ENCODE measurements around the gene AMDHD1. TPM values are rescaled to one million over a fixed set of nuclear protein-coding genes. Genes with fewer than 3 reads are reported as not detected.

AMDHD1 gene
- total and polyA plus RNA-seq, 2 of the 8 experiments (the other 6 are each of a cell fraction or from before 2014, with no cell fraction given), result 0.14 TPM; not detected in 1

DNA sequence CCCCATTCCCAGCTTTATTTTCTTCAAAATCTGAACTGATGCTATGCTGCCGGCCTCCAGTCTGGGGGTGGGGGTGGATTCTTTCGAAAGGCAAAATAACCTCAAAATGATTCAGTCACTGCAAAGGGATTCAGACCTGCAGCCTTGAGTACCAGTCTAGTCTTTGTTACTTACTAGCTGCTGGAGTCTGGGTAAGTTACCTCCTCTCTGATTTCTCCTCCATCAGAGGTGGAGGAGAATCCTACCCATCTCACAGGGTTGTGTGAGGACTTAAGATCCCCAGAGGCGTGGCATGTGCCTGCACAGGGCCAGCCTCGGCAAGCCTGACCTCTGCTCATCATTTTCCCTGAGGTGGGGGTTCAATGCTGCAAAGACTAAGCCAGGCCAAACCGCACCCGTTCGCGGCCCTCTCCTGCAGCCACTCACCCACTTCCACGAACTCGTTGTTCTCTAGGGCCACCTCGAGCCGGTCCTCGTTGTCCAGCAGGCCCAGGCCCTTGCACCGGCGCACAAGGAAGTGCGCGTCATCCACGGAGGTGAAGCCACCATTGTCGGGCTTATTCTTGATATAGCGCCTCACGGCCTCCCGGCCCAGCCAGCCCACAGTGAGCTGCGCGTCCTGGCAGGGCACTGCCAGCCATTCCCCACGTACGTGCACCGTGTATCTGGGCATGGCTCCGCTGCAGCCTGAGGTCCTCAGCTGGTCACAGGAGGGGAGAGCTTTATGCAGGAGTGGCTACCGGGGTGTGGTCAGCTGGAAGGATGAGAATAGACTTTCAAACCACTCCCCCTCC is 52.3 kb downstream of the AMDHD1 start:
- H3K9ac ChIP-seq (replicated peaks in 1 of 4; ENCODE audit: extremely low read depth in 1 of 4, low read depth in 3 of 4, low read length in 3 of 4), result no peak overlapping the region
- no peak overlapping the region for H3K27ac ChIP-seq (ENCODE audit: low read depth, low read length)
- H3K36me3 ChIP-seq (ENCODE audit: control insufficient read depth in 2 of 4, insufficient read depth in 4 of 4, low read length in 3 of 4), result peaks cover 0 to 5% (median 0%) of the 10 kb centered on the region in 4 experiments; a peak in 1 of 8 replicates
- H4K5ac ChIP-seq (ENCODE audit: insufficient read length, low read depth, low read length), result no peak overlapping the region
- H3K27me3 ChIP-seq (replicated peaks in 1 of 4; ENCODE audit: control insufficient read depth in 3 of 4, extremely low read depth in 1 of 4, insufficient read depth in 3 of 4, low read length in 3 of 4), result no peaks in the 10 kb centered on the region
- H3K56ac ChIP-seq (replicated peaks; ENCODE audit: insufficient read length, low read depth, low read length), result no peak overlapping the region
- peaks cover 0 to 3% (median 0%) of the 10 kb centered on the region in 4 experiments; a peak in 1 of 7 replicates for H3K4me1 ChIP-seq (replicated peaks in 1 of 4; ENCODE audit: control insufficient read depth in 3 of 4, insufficient read depth in 4 of 4, low read length in 3 of 4)
- H3K79me2 ChIP-seq (ENCODE audit: control insufficient read depth in 1 of 2, insufficient read depth in 2 of 2, low read length in 2 of 2), result no peaks in the 10 kb centered on the region
- DNase-seq (ENCODE audit: low read depth in 1 of 2, low spot score in 2 of 2) (no peak), FAIRE-seq (no peak)
- ChIA-PET POLR2A (ENCODE audit: partially characterized antibody) (no interaction called here), CTCF (ENCODE audit: partially characterized antibody) (interaction anchor here (0.6 to 8.7 kb wide), 5 partner anchors 18 to 354 kb away, joined by 3 to 149 read pairs (median 69); no protein-coding TSS in a partner anchor)
- H2BK5ac ChIP-seq (ENCODE audit: low read depth, low read length), result no peak overlapping the region
- no peak overlapping the region for H3K18ac ChIP-seq (ENCODE audit: extremely low read depth, low read length)
- no peak overlapping the region for H2AK5ac ChIP-seq (ENCODE audit: low read depth, low read length)
- 89% methylated on average over 29 of the region's 29 CpGs; no CpG with 5 or more reads in 1 of the 2 experiments for WGBS, 2 experiments (ENCODE audit: extremely low coverage in 1 of 2, insufficient coverage in 1 of 2, insufficient read length in 1 of 2, insufficient replicate concordance in 2 of 2, low coverage in 1 of 2, low lambda C conversion rate in 2 of 2, missing lambda C conversion rate in 1 of 2)
- H3K23me2 ChIP-seq (ENCODE audit: low read depth, low read length), result no peaks in the 10 kb centered on the region
- no peak overlapping the region for H3K14ac ChIP-seq (ENCODE audit: insufficient read length)
- no peak overlapping the region for H2BK12ac ChIP-seq (ENCODE audit: low read depth, low read length)
- no peak overlapping the region for H4K91ac ChIP-seq (replicated peaks; ENCODE audit: insufficient read length, low read length)
- H3K4me3 ChIP-seq (ENCODE audit: extremely low read depth in 1 of 4, insufficient read depth in 2 of 4, low read depth in 3 of 4, low read length in 4 of 4), result no peak overlapping the region
- no peaks in the 10 kb centered on the region for H3K9me3 ChIP-seq (ENCODE audit: insufficient read depth in 2 of 2, low read depth in 1 of 2, low read length in 1 of 2)
- H2BK120ac ChIP-seq (replicated peaks; ENCODE audit: low read depth, low read length), result no peak overlapping the region
- H2AFZ ChIP-seq (ENCODE audit: low read length), result no peak overlapping the region
- no peaks in the 10 kb centered on the region for H3K79me1 ChIP-seq (ENCODE audit: low read depth, low read length)
- H3K4me2 ChIP-seq (ENCODE audit: insufficient read depth in 1 of 2, low read depth in 2 of 2, low read length in 2 of 2), result no peak overlapping the region
- H3K23ac ChIP-seq (ENCODE audit: insufficient read length), result no peak overlapping the region
- H4K8ac ChIP-seq (ENCODE audit: extremely low read depth, insufficient read depth, low read length), result peak overlapping the region; percentile 65
- no peak overlapping the region for H3K4ac ChIP-seq (replicated peaks; ENCODE audit: insufficient read length, low read depth, low read length)
- H4K20me1 ChIP-seq (replicated peaks in 1 of 2; ENCODE audit: control insufficient read depth in 1 of 2, insufficient read depth in 2 of 2, low read length in 2 of 2), result no peaks in the 10 kb centered on the region
- no peak overlapping the region for H2BK15ac ChIP-seq (ENCODE audit: low read length)
- H2BK20ac ChIP-seq (ENCODE audit: low read length), result no peak overlapping the region
- TF ChIP-seq SP2 (IDR thresholded peaks at IDR 0.05; ENCODE audit: low read length), result no peak
- no peak for TF ChIP-seq YY1 (IDR thresholded peaks at IDR 0.05; ENCODE audit: low read depth, low read length)
- TF ChIP-seq CREB1 (IDR thresholded peaks at IDR 0.05), result no peak
- no peak for TF ChIP-seq ZNF274 (IDR thresholded peaks at IDR 0.05; ENCODE audit: borderline replicate concordance, extremely low read depth, low read length)
- TF ChIP-seq CBX5 (IDR thresholded peaks at IDR 0.05; ENCODE audit: low read depth, low read length), result no peak
- TF ChIP-seq, protein P1, sequence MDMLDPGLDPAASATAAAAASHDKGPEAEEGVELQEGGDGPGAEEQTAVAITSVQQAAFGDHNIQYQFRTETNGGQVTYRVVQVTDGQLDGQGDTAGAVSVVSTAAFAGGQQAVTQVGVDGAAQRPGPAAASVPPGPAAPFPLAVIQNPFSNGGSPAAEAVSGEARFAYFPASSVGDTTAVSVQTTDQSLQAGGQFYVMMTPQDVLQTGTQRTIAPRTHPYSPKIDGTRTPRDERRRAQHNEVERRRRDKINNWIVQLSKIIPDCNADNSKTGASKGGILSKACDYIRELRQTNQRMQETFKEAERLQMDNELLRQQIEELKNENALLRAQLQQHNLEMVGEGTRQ (IDR thresholded peaks at IDR 0.05; ENCODE audit: low read length), result no peak
- no peak for TF ChIP-seq POLR2A (IDR thresholded peaks at IDR 0.05; ENCODE audit: control extremely low read depth in 1 of 2, low read depth in 2 of 2, low read length in 2 of 2)
- no peak for TF ChIP-seq HDAC6 (IDR thresholded peaks at IDR 0.05; ENCODE audit: low read depth, low read length)
- TF ChIP-seq CHD1 (IDR thresholded peaks at IDR 0.05; ENCODE audit: low read depth, low read length), result no peak
- TF ChIP-seq TCF12 (IDR thresholded peaks at IDR 0.05; ENCODE audit: low read depth, low read length), result no peak
- no peak for TF ChIP-seq ASH2L (IDR thresholded peaks at IDR 0.05; ENCODE audit: low read length)
- TF ChIP-seq, protein P2, sequence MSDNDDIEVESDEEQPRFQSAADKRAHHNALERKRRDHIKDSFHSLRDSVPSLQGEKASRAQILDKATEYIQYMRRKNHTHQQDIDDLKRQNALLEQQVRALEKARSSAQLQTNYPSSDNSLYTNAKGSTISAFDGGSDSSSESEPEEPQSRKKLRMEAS (IDR thresholded peaks at IDR 0.05), result no peak
- no peak for TF ChIP-seq SRF (IDR thresholded peaks at IDR 0.05; ENCODE audit: low read depth, low read length)
